ENCODE data around the gene OSTF1. TPM values are rescaled to one million over a fixed set of nuclear protein-coding genes. Genes with fewer than 3 reads are reported as not detected.

Gene OSTF1, protein sequence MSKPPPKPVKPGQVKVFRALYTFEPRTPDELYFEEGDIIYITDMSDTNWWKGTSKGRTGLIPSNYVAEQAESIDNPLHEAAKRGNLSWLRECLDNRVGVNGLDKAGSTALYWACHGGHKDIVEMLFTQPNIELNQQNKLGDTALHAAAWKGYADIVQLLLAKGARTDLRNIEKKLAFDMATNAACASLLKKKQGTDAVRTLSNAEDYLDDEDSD
- total RNA-seq (2014; rRNA removed): 25.8 and 26.5 TPM in 2 replicates
- percentile 55 among the genes with signal in this experiment for Bru-seq, nascent RNA
- BruChase-seq, experiment 1, labeled RNA remaining after a 6-hour chase: percentile 48 among the genes with signal in this experiment
- BruChase-seq, experiment 2, labeled RNA remaining after a 2-hour chase: percentile 43 among the genes with signal in this experiment
- long read RNA-seq, transcript OSTF1-201 (10 exons, 1,319 nt): major isoform, 17 of 24 reads
- long read RNA-seq, partial matches to known transcripts: 0 of 24 reads
- long read RNA-seq, other reads (novel, unspliced or antisense): 7 of 24 reads

- peak; percentile 90 for ATAC-seq
- no peaks in the 10 kb centered on the region for H3F3A ChIP-seq (ENCODE audit: low read length, unreplicated experiment)
- peak within 1 kb of the TSS; percentile 97 for H3K4me2 ChIP-seq (ENCODE audit: low read length)
- DNase-seq: peak; percentile 91
- TF ChIP-seq EZH2 (IDR thresholded peaks at IDR 0.05; ENCODE audit: low read length, unreplicated experiment) (no peak), EZH2phosphoT487 (IDR thresholded peaks at IDR 0.05; ENCODE audit: borderline replicate concordance, low read length) (no peak)
- TF ChIP-seq, protein P1, sequence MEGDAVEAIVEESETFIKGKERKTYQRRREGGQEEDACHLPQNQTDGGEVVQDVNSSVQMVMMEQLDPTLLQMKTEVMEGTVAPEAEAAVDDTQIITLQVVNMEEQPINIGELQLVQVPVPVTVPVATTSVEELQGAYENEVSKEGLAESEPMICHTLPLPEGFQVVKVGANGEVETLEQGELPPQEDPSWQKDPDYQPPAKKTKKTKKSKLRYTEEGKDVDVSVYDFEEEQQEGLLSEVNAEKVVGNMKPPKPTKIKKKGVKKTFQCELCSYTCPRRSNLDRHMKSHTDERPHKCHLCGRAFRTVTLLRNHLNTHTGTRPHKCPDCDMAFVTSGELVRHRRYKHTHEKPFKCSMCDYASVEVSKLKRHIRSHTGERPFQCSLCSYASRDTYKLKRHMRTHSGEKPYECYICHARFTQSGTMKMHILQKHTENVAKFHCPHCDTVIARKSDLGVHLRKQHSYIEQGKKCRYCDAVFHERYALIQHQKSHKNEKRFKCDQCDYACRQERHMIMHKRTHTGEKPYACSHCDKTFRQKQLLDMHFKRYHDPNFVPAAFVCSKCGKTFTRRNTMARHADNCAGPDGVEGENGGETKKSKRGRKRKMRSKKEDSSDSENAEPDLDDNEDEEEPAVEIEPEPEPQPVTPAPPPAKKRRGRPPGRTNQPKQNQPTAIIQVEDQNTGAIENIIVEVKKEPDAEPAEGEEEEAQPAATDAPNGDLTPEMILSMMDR (conservative IDR thresholded peaks at IDR 0.05; ENCODE audit: low read depth, low read length): no peak
- peaks cover 45% of the 10 kb centered on the region for H3K79me2 ChIP-seq (ENCODE audit: low read length)
- ChIA-PET POLR2A (ENCODE audit: unreplicated experiment) (interaction anchor here (0.6 to 1.4 kb wide), 2 partner anchors 24 to 59 kb away, joined by 3 to 6 read pairs; no protein-coding TSS in a partner anchor), CTCF (interaction anchor here (0.9 to 1.0 kb wide), 2 partner anchors 136 to 1570 kb away, joined by 3 to 4 read pairs; partner anchors contain the start of gene C9orf40)
- no peaks in the 10 kb centered on the region for H3K36me3 ChIP-seq (ENCODE audit: low read depth, low read length)
- peak within 1 kb of the TSS; percentile 97 for H2AFZ ChIP-seq (ENCODE audit: low read length)
- BruUV-seq (replicated peaks): no TSS peak
- H3K27me3 ChIP-seq (ENCODE audit: low read length): no peaks in the 10 kb centered on the region
- intact Hi-C loops (cut with micrococcal nuclease): loop anchor here (1.0 to 5.0 kb wide), 4 partner anchors 24 to 136 kb away; partner anchors contain the start of genes C9orf40 and CARNMT1
- peak within 1 kb of the TSS; percentile 76 for H3K9ac ChIP-seq (ENCODE audit: low read length)
- no peaks in the 10 kb centered on the region for H3K9me3 ChIP-seq (ENCODE audit: low read length)
- H4K20me1 ChIP-seq (ENCODE audit: low read length): no peaks in the 10 kb centered on the region
- H3K4me3 ChIP-seq (ENCODE audit: low read length): peak within 1 kb of the TSS; percentile 91
- H3K27ac ChIP-seq (ENCODE audit: low read length): peak within 1 kb of the TSS; percentile 59
- no peaks in the 10 kb centered on the region for H3K9me2 ChIP-seq (replicated peaks; ENCODE audit: low read length)
- H3K4me1 ChIP-seq (ENCODE audit: insufficient read depth, low read length): 0 out of 2 replicates have a peak, but pooled peaks cover 11% of the 10 kb centered on the region
These were observed at the start of gene OSTF1, which contains the start of gene NMRK1 for GRCh38 chr9:75087824-75088645. Gene OSTF1, plus strand, starts transcription at chr9:75088514. Its CDS starts 179 bp downstream, at chr9:75088693. Gene NMRK1, minus strand, starts transcription at chr9:75088155. Its CDS starts 5,040 bp downstream, at chr9:75083115.

DNA sequence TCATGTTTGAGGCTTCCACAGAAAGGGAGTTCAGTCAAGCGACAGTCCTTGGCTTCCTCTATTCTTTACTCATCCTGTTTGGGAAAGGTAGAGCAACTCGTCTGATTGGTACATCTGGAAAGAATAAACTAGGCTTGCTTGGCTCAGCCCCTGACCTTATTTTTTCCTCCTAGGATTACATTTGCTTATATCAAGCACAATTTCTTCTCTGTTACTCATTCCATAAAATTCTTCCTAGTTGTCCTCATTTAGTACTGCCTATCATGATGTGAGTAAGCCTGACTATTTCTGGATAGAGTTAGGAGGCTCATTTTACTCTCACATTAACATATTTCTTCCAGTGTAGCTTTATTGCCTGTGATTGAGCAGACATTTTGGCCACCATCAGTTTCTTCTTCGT is 49.3 kb upstream of the OSTF1 start:
- intact Hi-C loops (cut with micrococcal nuclease): no loop called here
- H3K4me2 ChIP-seq (ENCODE audit: low read length): no peak overlapping the region
- no peaks in the 10 kb centered on the region for H3K9me2 ChIP-seq (replicated peaks; ENCODE audit: low read length)
- H3K9me3 ChIP-seq (ENCODE audit: low read length): no peaks in the 10 kb centered on the region
- H3K4me1 ChIP-seq (ENCODE audit: insufficient read depth, low read length): no peaks in the 10 kb centered on the region
- no peak overlapping the region for H3K4me3 ChIP-seq (ENCODE audit: low read length)
- no peak overlapping the region for H2AFZ ChIP-seq (ENCODE audit: low read length)
- no peaks in the 10 kb centered on the region for H3K27me3 ChIP-seq (ENCODE audit: low read length)
- ATAC-seq (no peak; the same call in 1 of the 2 replicates), DNase-seq (peak; percentile 39)
- BruUV-seq (replicated peaks): no TSS peak
- no peak overlapping the region for H3K27ac ChIP-seq (ENCODE audit: low read length)
- POLR2A ChIA-PET (ENCODE audit: unreplicated experiment): no interaction called here
- H3K36me3 ChIP-seq (ENCODE audit: low read depth, low read length): no peaks in the 10 kb centered on the region
- CTCF ChIA-PET: no interaction called here
- H3K9ac ChIP-seq (ENCODE audit: low read length): no peak overlapping the region
- H4K20me1 ChIP-seq (ENCODE audit: low read length): no peaks in the 10 kb centered on the region
- H3F3A ChIP-seq (ENCODE audit: low read length, unreplicated experiment): no peaks in the 10 kb centered on the region
- TF ChIP-seq EZH2 (IDR thresholded peaks at IDR 0.05; ENCODE audit: low read length, unreplicated experiment) (no peak), EZH2phosphoT487 (IDR thresholded peaks at IDR 0.05; ENCODE audit: borderline replicate concordance, low read length) (no peak)
- TF ChIP-seq, protein P1 (conservative IDR thresholded peaks at IDR 0.05; ENCODE audit: low read depth, low read length): no peak
- H3K79me2 ChIP-seq (ENCODE audit: low read length): no peaks in the 10 kb centered on the region

Data from PC-3 (cell line).